Amniotic stem cell (primary cell): Measurements from ENCODE around the gene OR56A3.

Experiments
- DNase-seq: peaks from one replicate; lab custom pipeline; 2025; lab: John Stamatoyannopoulos, UW

The OR56A3 gene

DNA sequence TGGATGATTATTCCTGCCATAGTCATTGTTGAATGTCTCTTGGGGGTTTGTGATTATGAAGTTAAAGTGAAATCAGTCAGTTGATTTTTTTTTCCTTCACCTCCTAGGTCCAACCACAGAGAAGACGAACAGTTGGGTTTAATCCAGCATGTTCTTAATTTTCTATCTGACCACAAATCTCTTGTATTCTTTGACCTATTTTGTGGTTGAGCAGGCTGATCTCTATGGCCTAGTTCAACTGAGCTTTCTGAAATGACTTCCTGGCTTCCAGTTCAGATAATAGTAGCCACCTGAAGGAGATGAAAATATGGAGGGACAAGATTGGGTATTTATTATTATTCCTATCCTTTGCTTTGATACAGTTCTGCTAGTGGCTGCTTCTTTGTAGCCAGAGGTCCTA, 31.5 kb downstream of the OR56A3 start:
- no peak for DNase-seq

- no peak for DNase-seq
These were observed 41.4 kb downstream of the OR56A3 start for GRCh38 chr11:5983443-5983842.

- no peak for DNase-seq
These were observed 44.8 kb downstream of the OR56A3 start, which contains the start of gene OR52L1 for GRCh38 chr11:5986885-5987284. Gene OR52L1, minus strand, starts transcription at chr11:5986985. Its CDS starts 55 bp downstream, at chr11:5986930.

DNA sequence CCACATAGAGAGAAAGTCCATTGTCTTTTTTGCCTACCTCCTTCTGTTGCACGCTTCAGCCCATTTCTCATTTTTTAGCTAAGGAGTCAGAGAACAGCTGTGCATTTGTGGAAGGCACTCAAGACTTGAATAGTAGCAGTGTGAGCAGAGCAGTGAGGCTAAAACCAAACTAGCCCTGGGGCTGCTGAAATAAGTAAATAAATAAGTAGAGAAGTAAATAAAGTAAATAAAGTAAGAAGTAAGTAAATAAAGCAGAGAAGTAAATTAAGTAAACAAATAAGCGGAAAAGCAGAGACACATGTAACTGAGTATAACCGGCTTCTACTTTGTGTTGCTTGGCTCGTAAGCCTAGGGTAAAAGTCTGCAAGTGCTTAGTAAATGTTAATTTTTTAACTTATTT, 47.2 kb downstream of the OR56A3 start:
- no peak for DNase-seq

- DNase-seq, result no peak
These were observed 50.1 kb downstream of the OR56A3 start for GRCh38 chr11:5992150-5992549.

DNA sequence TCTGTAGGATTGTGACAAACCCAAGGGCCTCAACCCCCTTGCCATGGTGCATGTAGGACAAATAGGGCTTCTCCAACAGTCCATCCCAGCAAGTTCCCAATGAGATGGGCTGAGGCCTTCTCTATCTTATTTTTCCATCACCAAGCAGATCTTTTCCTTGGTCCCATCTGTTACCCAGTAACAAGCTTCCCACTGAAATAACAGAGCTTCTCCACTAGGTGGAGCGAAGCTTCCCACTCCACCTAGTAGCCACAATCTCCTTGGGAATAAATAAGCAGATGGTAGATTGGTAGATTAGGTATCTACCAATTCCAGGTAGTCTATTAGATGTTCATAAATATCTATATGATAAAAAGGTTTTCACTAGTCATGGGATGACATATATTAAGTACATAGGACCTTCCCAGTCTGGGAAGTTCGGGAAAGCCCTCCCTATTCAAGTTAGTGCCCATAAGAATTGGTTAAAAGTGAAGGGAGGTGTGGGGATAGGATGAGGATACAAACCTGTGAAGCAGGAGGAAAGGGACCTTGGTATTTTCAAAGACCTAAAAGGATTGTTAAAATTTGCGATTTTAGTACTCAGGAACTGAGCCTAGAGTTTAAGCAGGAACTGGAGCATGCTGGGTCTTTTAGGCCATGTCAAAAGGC, 50.7 kb downstream of the OR56A3 start:
- DNase-seq, result no peak

- no peak for DNase-seq
These were observed 52.7 kb downstream of the OR56A3 start for GRCh38 chr11:5994791-5995190.
